GM12891 (cell line): ENCODE results near the gene HCN2.

Source experiments
- PAX5 ChIP-seq: IDR thresholded peaks from 2 replicates; pipeline ENCODE4 v1.6.1; 2011; ENCODE audit warnings: low read length, moderate library complexity, mild to moderate bottlenecking; ENCODE audit not compliant: insufficient read depth, severe bottlenecking
- POLR2A ChIP-seq: IDR thresholded peaks from 2 replicates; pipeline ENCODE4 v1.6.1; 2011; ENCODE audit warnings: low read depth, low read length, control low read depth
- POLR2AphosphoS5 ChIP-seq: IDR thresholded peaks from 2 replicates; pipeline ENCODE4 v1.6.1; 2011; ENCODE audit warnings: low read depth, low read length, control low read depth

DNA sequence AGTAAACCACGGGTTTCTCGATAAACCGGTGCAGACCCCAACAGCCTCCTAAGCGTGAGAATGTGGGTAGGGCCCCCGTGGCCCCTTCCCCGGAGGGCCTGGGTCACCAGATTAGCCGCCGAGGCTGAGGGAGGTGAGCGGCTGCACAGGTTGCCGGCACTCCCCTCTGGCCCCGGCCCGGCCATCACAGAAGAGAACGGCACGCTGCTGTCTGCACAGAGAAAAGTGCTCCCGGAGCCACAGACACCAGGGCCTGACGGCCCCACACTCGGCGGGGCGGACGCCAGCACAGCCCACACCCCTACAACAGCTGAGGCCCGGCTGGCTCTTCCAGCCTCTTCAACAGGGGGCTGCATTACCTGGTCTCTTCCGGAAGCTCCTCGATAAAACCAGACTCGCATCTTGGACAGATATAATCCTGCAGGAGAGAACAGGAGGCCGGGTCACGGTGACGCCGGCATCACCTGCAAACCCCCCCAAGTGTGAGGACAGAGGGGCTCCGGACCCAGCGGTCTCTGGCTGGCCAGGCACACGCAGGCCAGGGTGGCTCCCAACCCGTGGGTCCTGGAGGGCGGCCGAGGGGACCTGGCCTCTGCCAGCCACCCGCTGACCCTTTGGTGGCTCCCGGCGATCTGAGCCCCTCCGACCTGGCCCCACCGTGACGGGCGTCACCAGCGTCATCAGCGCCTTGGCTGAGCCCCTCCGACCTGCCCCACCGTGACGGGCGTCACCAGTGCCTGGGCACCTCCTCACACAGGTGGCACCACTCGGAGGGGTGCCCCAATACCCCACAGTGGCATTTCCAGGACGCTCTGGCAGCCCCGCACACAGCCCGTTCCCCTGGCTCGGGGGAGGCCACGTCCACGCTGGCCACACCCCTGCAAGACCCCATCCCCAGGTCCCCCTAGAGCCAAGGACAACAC, 63.0 kb downstream of the HCN2 start:
- TF ChIP-seq POLR2A (no peak), PAX5 (no peak), POLR2AphosphoS5 (no peak; the same call in 1 of the 2 replicates)
